Ishikawa (cell line): Measurements from ENCODE around the gene BRD2.

Experiments used
- CEBPB ChIP-seq: IDR thresholded peaks from 2 replicates; pipeline ENCODE4 v1.6.1; 2012
- CREB1 ChIP-seq: IDR thresholded peaks from 2 replicates; pipeline ENCODE4 v1.6.1; 2012; ENCODE audit warnings: low read depth
- EGR1 ChIP-seq: IDR thresholded peaks from 2 replicates; pipeline ENCODE4 v1.6.1; 2012
- EP300 ChIP-seq: IDR thresholded peaks from 2 replicates; pipeline ENCODE4 v1.6.1; 2012; ENCODE audit warnings: borderline replicate concordance
- FOXM1 ChIP-seq: IDR thresholded peaks from 2 replicates; pipeline ENCODE4 v1.6.1; 2012; ENCODE audit warnings: low read depth, borderline replicate concordance
- NFIC ChIP-seq: IDR thresholded peaks from 2 replicates; pipeline ENCODE4 v1.6.1; 2012
- RAD21 ChIP-seq: IDR thresholded peaks from 2 replicates; pipeline ENCODE4 v1.6.1; 2012; ENCODE audit warnings: low read depth
- TAF1 ChIP-seq: IDR thresholded peaks from 2 replicates; pipeline ENCODE4 v1.6.1; 2012; ENCODE audit warnings: low read depth, mild to moderate bottlenecking
- TCF12 ChIP-seq: IDR thresholded peaks from 2 replicates; pipeline ENCODE4 v1.6.1; 2012; ENCODE audit warnings: low read depth
- TEAD4 ChIP-seq: IDR thresholded peaks from 2 replicates; pipeline ENCODE4 v1.6.1; 2012
- YY1 ChIP-seq: IDR thresholded peaks from 2 replicates; pipeline ENCODE4 v1.6.1; 2012; ENCODE audit warnings: low read depth
- ZBTB7A ChIP-seq: IDR thresholded peaks from 2 replicates; pipeline ENCODE4 v1.6.1; 2012; ENCODE audit warnings: low read depth
- TF ChIP-seq, protein P1 (sequence below): IDR thresholded peaks from 2 replicates; pipeline ENCODE4 v1.6.1; 2012; ENCODE audit warnings: low read depth, mild to moderate bottlenecking
- TF ChIP-seq, protein P2 (sequence below): IDR thresholded peaks from 2 replicates; pipeline ENCODE4 v1.6.1; 2012
- TF ChIP-seq, protein P3 (sequence below): IDR thresholded peaks from 2 replicates; pipeline ENCODE4 v1.6.1; 2012

BRD2 gene

DNA sequence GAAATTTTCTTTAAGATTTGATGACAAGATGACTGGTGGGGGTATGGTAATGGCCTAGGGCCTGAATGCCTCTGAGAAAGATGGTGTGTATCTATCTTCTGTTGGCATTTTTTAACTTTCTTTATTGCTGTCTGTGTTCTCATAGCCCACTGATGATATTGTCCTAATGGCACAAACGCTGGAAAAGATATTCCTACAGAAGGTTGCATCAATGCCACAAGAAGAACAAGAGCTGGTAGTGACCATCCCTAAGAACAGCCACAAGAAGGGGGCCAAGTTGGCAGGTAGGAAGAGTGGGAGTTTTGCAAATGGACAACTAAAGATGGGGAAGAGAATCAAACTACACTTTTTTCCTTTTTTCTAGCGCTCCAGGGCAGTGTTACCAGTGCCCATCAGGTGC is 7.5 kb downstream of the BRD2 start:
- TF ChIP-seq, protein P1, sequence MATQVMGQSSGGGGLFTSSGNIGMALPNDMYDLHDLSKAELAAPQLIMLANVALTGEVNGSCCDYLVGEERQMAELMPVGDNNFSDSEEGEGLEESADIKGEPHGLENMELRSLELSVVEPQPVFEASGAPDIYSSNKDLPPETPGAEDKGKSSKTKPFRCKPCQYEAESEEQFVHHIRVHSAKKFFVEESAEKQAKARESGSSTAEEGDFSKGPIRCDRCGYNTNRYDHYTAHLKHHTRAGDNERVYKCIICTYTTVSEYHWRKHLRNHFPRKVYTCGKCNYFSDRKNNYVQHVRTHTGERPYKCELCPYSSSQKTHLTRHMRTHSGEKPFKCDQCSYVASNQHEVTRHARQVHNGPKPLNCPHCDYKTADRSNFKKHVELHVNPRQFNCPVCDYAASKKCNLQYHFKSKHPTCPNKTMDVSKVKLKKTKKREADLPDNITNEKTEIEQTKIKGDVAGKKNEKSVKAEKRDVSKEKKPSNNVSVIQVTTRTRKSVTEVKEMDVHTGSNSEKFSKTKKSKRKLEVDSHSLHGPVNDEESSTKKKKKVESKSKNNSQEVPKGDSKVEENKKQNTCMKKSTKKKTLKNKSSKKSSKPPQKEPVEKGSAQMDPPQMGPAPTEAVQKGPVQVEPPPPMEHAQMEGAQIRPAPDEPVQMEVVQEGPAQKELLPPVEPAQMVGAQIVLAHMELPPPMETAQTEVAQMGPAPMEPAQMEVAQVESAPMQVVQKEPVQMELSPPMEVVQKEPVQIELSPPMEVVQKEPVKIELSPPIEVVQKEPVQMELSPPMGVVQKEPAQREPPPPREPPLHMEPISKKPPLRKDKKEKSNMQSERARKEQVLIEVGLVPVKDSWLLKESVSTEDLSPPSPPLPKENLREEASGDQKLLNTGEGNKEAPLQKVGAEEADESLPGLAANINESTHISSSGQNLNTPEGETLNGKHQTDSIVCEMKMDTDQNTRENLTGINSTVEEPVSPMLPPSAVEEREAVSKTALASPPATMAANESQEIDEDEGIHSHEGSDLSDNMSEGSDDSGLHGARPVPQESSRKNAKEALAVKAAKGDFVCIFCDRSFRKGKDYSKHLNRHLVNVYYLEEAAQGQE, result no peak
- TF ChIP-seq, protein P2, sequence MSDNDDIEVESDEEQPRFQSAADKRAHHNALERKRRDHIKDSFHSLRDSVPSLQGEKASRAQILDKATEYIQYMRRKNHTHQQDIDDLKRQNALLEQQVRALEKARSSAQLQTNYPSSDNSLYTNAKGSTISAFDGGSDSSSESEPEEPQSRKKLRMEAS, result no peak
- TF ChIP-seq NFIC, result no peak
- no peak for TF ChIP-seq RAD21
- TF ChIP-seq, protein P3, sequence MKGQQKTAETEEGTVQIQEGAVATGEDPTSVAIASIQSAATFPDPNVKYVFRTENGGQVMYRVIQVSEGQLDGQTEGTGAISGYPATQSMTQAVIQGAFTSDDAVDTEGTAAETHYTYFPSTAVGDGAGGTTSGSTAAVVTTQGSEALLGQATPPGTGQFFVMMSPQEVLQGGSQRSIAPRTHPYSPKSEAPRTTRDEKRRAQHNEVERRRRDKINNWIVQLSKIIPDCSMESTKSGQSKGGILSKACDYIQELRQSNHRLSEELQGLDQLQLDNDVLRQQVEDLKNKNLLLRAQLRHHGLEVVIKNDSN, result no peak
- TF ChIP-seq YY1, result no peak
- TF ChIP-seq EGR1, result no peak
- no peak for TF ChIP-seq TCF12
- TF ChIP-seq CREB1, result no peak
- TF ChIP-seq CEBPB, result no peak
- TF ChIP-seq TAF1, result no peak

DNA sequence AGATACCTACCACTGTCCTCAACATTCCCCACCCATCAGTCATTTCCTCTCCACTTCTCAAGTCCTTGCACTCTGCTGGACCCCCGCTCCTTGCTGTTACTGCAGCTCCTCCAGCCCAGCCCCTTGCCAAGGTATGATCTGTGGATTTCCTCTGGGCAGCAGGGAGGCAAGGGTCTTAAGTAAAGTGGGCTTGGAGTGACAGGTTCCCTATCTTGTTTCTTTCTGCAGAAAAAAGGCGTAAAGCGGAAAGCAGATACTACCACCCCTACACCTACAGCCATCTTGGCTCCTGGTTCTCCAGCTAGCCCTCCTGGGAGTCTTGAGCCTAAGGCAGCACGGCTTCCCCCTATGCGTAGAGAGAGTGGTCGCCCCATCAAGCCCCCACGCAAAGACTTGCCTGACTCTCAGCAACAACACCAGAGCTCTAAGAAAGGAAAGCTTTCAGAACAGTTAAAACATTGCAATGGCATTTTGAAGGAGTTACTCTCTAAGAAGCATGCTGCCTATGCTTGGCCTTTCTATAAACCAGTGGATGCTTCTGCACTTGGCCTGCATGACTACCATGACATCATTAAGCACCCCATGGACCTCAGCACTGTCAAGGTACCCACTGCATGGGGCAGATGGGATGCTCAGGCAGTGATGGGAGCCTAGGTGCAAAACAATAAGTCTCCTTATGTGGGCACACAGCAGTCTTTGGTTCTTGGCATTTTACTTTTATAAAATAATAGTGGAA is 8.1 kb downstream of the BRD2 start:
- TF ChIP-seq YY1, result no peak
- TF ChIP-seq FOXM1, result no peak
- no peak for TF ChIP-seq EP300
- TF ChIP-seq RAD21, result no peak
- TF ChIP-seq TEAD4, result no peak
- TF ChIP-seq TAF1, result no peak
- no peak for TF ChIP-seq NFIC
- TF ChIP-seq CREB1, result no peak
- TF ChIP-seq, protein P2, result no peak
- TF ChIP-seq ZBTB7A, result no peak

DNA sequence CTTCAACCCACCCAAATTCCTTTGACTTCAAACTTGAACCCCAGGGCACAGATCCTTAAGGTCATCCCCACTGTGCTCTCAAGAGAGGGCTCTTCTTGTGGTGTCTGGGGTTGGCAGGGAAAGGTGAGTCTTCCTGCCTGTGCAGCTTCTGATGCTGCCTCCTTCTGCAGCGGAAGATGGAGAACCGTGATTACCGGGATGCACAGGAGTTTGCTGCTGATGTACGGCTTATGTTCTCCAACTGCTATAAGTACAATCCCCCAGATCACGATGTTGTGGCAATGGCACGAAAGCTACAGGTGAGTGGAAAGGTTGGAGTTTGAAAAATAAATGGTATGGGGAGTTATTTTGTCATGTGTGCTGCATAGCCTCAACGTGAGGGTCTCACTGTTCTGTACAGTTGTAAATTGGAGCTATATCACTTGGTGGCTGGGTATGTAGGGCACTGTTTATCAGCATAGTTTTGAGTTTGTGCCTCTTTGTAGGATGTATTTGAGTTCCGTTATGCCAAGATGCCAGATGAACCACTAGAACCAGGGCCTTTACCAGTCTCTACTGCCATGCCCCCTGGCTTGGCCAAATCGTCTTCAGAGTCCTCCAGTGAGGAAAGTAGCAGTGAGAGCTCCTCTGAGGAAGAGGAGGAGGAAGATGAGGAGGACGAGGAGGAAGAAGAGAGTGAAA is 9.0 kb downstream of the BRD2 start:
- no peak for TF ChIP-seq YY1
- no peak for TF ChIP-seq TEAD4
- no peak for TF ChIP-seq NFIC
- TF ChIP-seq, protein P3, result no peak
- TF ChIP-seq EP300, result no peak
- TF ChIP-seq FOXM1, result no peak
- TF ChIP-seq ZBTB7A, result no peak
- no peak for TF ChIP-seq TAF1
- TF ChIP-seq CEBPB, result no peak
- TF ChIP-seq TCF12, result no peak

DNA sequence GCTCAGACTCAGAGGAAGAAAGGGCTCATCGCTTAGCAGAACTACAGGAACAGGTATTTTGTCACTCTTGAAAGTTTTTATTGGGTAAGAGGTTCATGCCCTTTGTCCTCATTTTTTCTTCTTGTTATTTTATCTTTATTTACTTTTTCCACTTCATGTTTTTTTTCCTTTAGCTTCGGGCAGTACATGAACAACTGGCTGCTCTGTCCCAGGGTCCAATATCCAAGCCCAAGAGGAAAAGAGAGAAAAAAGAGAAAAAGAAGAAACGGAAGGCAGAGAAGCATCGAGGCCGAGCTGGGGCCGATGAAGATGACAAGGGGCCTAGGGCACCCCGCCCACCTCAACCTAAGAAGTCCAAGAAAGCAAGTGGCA is 9.5 kb downstream of the BRD2 start:
- TF ChIP-seq CREB1 (no peak), EP300 (no peak), FOXM1 (no peak), CEBPB (no peak), RAD21 (no peak), ZBTB7A (no peak), NFIC (no peak), YY1 (no peak), TEAD4 (no peak)
- TF ChIP-seq, protein P3, result no peak
- TF ChIP-seq, protein P2, result no peak
- TF ChIP-seq, protein P1, result no peak
